NCI-H2171 (cell line): Measurements from ENCODE around the gene HOXA4.
A peak's percentile ranks its signal among the peaks of the same experiment; 100 is the strongest.

Experiments used
- DNase-seq: peaks from one replicate; lab custom pipeline; 2025; lab: John Stamatoyannopoulos, UW

The HOXA4 gene

GRCh38 chr7:27169658-27170425 lies 39.3 kb upstream of the HOXA4 start:
- peak; percentile 10 for DNase-seq

DNA sequence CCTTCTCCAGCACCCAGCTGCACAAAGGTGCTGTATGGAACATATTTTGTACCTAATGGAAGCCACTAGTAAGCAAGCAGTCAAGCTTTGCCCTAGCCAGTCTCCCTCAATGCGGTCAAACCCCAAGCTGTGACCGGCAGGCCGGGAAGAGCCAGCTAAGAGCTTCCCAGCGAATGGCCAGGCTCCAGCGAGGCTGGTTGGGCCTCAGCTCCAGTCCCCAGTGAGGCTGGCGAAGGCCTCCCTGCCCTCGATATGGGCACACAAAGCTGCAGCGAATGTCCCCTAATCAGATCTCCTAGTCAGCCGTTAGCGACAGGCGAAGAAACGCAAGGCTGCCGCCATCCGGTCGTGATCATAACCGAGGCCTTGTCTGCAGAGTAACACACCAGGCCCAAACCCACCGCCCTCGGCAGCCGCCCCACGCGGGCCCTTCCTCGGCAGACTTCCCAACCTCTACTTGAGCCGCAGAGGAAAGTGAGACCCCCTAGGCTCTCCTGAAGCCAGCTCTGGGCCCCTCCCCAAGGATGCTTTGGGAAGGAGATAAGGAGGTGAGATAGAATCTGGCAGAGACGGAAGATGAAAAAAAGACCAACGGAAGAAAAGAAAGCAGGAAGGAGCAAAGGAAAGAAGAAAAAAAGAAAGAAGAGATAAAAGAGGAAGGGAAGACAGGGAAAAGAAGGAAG lies 37.8 kb upstream of the HOXA4 start:
- peak; percentile 51 for DNase-seq

DNA sequence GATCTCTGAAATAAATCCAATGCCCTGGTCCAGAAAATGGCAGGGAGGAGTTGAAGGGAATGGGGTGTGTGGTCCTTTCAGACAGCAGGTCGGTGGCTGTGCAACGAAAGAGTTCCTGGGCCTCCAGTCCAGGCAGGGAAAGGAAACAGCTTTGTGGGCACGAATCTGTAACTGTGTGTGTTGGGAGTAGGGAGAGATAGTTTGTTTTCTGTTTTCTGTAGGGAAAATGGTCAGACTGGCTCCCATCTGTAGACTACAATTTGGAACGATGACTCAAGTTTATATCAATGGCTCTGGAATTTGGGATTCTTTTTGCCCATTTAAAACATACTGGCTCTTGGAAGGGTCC lies 37.3 kb upstream of the HOXA4 start:
- DNase-seq, result no peak

GRCh38 chr7:27166531-27167505 lies 36.3 kb upstream of the HOXA4 start:
- no peak for DNase-seq

- no peak for DNase-seq
Observed at GRCh38 chr7:27165996-27166530, 35.5 kb upstream of the HOXA4 start.

DNA sequence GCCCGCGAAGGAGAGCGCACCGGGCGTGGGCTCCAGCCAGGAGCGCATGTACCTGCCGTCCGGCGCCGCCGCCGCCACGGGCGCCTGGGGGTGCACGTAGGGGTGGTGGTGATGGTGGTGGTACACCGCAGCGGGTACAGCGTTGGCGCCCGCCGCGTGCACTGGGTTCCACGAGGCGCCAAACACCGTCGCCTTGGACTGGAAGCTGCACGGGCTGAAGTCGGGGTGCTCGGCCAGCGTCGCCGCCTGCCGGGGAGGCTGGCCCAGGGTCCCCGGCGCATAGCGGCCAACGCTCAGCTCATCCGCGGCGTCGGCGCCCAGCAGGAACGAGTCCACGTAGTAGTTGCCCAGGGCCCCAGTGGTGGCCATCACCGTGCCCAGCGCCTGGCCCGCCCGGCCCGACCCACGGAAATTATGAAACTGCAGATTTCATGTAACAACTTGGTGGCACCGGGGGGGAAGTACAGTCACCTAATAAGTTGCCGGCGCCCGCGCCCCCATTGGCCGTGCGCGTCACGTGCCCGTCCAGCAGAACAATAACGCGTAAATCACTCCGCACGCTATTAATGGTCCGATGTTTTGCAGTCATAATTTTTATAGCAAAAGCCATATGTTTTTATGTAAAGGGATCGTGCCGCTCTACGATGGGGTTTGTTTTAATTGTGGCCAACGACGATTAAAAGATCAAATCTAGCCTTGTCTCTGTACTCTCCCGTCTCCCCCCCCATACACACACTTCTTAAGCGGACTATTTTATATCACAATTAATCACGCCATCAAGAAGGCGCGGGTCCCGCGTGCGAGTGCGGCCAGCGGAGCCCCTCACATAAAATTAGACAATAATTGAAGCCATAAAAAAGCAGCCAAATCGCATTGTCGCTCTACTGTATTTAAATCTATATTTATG lies 34.8 kb upstream of the HOXA4 start, which contains the start of gene HOXA9:
Gene HOXA9, minus strand, starts transcription at position 449 of the 907 bp plus-strand sequence. Its CDS starts 80 bp downstream, at position 369.
- DNase-seq, result no peak

DNA sequence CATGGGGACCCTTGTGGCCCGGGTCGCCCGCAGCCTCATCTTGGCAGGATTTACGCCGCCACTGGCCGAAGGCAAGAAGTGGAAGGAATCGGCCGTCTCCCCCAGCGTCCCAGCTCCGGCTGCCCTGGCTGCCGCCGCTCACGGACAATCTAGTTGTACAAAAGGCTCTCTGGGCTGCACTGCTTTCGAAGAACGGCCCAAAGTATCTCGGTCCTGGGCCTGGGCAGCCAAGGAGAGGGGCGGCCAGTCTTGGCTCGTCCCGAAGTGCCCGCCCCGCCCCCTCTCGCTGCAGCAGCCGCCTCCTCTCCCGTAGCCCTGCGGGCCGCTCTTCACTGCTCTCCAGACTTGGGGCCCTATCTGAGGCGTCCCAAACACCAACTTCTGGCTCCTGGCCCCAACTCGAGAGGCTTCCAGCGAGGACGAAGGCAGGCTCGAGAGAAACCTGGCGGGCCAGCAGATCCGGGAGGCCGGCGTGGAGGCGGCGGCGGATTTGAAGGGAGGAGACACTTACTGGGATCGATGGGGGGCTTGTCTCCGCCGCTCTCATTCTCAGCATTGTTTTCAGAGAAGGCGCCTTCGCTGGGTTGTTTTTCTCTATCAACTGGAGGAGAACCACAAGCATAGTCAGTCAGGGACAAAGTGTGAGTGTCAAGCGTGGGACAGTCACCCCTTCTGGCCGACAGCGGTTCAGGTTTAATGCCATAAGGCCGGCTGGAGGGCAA lies 34.0 kb upstream of the HOXA4 start:
- DNase-seq, result no peak

- DNase-seq, result no peak
Observed at GRCh38 chr7:27164045-27164366, 33.4 kb upstream of the HOXA4 start.

DNA sequence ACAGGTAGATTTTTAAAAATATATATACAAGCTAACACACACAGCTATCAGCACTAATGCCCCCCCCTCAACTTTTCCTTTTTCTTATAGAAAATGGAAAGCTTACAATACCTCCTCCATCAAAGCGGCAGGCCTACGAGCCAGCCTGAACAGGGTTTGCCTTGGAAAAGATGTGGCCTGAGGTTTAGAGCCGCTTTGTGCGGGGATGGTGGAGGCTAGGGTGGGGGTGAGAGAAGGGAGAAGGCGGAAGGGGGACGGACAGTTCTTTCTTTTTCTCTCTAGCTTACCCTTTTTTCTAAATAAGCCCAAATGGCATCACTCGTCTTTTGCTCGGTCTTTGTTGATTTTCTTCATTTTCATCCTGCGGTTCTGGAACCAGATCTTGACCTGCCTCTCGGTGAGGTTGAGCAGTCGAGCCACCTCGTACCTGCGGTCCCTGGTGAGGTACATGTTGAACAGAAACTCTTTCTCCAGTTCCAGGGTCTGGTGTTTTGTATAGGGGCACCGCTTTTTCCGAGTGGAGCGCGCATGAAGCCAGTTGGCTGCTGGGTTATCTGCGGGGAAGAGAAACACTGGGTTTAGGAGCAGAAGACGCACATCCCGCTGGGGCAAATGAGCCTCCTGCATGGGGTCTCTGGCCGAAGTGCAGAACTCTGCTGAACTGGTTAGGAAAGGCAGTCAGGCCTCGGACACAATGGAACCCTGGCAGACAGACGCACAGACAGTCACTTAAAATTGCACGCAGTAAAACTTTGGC lies 32.9 kb upstream of the HOXA4 start:
- no peak for DNase-seq

DNA sequence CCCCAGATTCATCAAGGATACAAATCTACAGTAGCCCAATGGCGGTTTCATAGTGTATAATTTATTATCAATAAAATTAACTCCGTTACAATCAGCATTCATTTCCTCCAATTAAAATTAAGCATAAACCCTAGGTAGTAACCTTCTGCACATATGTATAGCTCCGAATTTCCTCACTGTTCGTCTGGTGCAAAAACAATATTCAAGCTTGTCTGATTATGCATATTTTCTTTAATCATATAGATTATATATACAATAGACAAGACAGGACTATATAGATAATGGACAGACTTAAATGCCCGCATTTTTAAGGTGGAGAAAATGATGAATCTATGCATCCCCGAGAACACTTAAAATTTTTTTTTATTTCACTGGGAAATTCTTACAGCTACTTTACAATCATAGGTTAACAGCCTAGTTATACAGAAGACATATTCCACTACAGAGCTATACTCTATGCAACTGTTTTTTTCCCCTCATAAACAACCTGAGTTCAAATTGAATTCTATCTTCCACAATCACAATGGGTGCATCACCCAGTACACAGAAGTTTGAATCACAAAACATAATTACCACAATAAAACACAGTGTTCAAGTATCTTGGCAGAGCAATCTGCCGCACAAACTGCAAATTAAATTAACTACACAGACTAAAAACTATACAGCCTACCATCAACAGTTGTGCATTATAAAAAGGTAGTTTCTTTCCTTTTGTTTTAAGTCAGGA lies 32.2 kb upstream of the HOXA4 start:
- DNase-seq, result no peak

DNA sequence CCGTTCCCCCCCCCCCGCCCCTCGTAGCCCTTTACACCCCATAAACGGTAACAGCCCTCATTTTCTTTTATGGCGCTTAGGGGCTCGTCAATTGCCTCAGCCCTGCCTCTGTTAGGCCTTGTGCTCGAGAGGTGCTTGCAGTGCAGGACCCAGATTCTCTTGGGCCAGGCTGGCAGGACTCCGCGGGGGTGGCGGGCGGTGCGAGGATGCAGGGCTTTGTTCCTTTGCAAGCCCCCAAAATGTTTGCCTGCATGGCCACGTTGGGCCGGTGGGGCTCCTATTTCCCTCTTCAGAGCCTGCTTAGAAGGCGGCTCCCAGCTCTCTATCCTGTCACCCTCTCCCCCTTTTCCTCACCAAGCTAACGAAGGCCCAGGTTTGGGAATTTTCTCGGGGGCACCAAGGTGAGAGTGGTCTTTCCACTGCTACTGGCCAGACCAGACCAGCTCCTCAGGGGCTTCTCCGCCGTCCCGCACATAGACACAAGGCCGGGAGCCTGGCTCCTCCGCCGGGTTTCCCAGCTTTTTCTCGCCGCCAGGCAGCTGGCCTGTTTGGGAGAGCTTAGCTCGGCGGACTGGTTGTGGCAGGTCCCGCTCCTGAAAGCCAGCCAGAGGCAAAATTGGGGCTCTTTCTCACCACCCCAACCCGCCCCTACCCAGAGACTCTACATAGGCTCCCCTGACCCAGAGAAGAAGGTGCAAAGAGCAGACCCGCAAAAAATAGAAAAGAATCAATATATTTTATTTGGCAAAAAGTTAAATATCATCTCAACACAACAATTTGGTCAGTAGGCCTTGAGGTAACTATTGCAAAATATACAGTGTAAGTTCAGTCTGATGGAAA lies 31.4 kb upstream of the HOXA4 start:
- no peak for DNase-seq

GRCh38 chr7:27161214-27161720 lies 30.7 kb upstream of the HOXA4 start:
- no peak for DNase-seq

GRCh38 chr7:27160546-27161213 lies 30.1 kb upstream of the HOXA4 start:
- DNase-seq, result peak; percentile 82

DNA sequence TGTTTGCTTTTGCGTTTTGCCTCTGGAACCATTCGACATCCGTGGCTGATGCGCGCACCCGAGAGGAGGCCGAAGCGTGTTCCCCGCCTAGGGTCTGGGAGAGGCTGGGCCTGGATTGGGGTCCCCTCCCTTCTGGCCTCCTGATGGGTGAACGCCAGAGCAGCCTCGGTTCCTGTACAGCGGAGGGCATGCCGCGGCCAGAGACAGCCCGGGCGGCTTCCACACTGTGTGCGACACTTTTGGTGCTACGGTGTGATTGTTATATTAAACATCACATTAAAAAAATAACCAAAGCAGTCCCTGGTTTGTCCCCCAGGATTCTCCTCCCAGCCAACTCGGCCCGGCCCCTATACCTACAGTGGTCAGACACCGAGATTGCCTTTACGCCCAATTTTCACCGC lies 29.6 kb upstream of the HOXA4 start:
- no peak for DNase-seq

- DNase-seq, result no peak
Observed at GRCh38 chr7:27159266-27160144, 28.9 kb upstream of the HOXA4 start.
